DOHH2 (cell line): Measurements from ENCODE around the gene TRPV4.

ENCODE experiments used
- CTCF ChIP-seq: fragments of 200-600 bp; sonication (generic); IDR thresholded peaks from one replicate; pipeline ENCODE4 v1.5.1; 2014; ENCODE audit warnings: antibody characterized with exemption, mild to moderate bottlenecking, low read depth, low read length; ENCODE audit not compliant: poor library complexity, severe bottlenecking
- EZH2phosphoT487 ChIP-seq: fragments of 200-600 bp; sonication (generic); IDR thresholded peaks from 2 replicates; pipeline ENCODE4 v1.6.1; 2017; ENCODE audit warnings: borderline replicate concordance, mild to moderate bottlenecking, antibody characterized with exemption, low read length, moderate library complexity, mixed read lengths

- TF ChIP-seq CTCF (no peak), EZH2phosphoT487 (no peak)
These were observed 38.2 kb downstream of the TRPV4 start for GRCh38 chr12:109795023-109795422.
